ENCODE data around the gene TANGO6.
"Not testable (repeated sequence)": the region's sequence is repeated elsewhere in the genome, so short reads cannot be mapped to it uniquely, and the experiment has no call there.

The TANGO6 gene

DNA sequence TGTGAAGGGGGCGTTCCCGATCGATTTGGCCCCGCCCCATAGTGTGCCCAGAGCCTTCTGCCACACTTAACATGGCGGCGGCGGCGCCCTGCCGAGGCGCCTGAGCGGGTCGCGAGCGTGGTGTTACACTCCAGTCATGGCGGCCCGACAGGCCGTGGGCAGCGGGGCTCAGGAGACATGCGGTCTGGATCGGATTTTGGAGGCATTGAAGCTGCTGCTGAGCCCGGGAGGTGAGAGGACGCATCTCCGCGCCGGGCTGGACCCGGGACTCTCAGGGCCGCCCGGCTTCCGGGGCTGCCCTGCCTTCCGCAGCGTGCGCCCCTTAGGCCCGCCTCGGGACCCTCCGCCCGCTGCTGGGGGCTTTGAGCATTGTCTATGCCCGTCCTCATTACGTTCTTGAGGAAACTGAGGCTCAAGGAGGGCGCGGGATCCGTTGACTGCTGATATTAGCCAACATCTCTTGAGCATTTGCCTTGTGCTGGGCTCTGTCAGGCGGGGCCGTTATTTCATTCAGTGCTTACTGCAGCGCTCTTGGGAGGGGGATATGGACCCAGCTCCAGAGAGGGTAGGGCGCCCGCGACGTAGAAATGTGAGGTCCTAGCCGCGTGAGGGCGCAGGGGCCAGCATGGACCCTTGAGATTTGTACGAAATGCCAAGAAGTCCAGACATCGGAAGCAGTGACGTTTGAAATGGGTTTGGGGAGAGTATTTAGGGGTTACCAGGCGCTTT lies at the start of gene TANGO6:
TANGO6 (plus strand) TSS at position 50 of the 729 bp plus-strand sequence; CDS start at position 137, 87 bp downstream.
- peak; percentile 85 for DNase-seq (ENCODE audit: low spot score)

DNA sequence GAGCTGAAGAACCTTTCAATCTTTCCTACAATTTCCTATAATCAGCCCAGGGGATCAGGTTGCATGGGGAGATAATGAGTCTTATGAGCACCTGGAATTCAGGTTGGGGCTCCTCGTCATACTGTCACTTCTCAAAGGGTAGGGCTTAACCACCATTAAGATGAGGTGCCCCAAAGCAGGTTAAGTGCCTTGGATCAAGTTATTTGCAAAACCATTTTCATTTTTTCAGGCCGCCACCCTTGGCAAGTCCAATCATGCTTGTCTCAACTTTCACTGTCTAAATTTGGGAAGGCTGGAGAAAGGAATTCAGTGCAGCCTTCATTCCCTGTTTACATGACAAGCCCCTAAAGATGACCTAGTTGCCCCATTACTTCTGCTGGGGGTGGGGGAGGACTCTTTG lies 44.9 kb upstream of the TANGO6 start:
- DNase-seq (ENCODE audit: low spot score): no peak

DNA sequence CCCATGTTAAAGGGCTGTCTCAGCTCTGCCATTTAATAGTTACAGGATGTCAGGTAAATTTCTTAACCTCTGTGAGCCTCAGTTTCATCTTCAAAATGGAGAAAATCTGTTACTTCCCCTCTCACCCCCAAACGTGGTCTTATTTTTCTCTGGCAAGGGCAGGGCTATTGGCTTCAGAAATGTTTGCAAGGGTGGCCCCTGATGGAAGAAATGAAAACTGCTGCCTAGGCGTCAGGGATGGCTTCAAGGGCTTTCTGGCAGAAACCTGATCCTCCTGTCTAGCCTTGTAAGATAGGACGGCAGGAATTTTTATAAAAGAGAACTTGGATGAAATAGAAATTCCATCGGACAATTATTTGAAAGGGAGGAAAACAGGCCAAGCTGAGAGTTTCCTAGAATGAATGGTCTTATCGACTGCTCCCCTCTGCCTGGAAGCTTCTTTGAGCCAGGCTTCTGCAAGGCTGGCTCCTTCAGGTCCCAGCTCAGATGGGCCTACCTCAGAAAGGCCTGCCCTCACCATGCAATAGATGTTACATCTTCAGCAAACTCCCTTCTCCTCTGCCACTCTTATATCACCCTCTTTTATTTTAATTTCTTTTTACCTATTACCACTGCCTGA lies 43.0 kb upstream of the TANGO6 start:
- DNase-seq (ENCODE audit: low spot score): peak; percentile 64

DNA sequence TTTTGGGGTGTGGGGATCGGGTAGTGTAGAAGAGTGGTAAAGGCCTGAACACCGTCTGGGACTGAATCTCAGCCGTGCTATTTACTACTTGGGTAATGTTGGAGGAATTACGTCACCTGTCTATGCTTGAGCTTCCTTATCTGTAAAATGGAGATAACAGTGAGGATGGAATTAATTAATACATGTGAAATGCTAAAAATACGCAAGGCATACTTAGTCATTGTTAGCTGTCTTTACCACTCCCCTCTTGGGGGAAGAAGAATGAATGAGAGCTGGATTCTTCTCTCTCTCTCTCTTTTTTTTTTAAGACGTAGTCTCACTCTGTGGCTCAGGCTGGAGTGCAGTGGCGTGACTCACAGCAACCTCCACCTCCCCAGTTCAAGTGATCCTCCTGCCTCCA lies 41.1 kb upstream of the TANGO6 start:
- no peak for DNase-seq (ENCODE audit: low spot score)

DNA sequence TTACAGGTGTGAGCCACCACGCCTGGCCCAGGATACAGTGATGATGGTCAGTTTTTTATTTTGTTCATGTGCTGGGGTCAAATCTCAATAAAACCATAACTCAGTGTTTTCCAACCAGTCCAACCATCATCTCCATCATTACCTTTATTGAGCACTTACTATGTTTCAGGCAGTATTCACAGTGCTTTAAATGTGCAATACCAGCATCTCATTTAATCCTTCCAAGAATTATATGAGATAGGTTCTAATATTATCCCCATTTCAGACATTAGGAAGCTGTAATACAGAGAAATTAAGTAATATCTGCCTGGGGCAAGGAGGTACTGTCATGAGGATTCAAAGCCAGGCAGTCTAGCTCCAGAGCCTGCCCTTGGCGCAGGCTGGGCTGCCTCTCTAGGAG lies 36.9 kb upstream of the TANGO6 start:
- no peak for DNase-seq (ENCODE audit: low spot score)

DNA sequence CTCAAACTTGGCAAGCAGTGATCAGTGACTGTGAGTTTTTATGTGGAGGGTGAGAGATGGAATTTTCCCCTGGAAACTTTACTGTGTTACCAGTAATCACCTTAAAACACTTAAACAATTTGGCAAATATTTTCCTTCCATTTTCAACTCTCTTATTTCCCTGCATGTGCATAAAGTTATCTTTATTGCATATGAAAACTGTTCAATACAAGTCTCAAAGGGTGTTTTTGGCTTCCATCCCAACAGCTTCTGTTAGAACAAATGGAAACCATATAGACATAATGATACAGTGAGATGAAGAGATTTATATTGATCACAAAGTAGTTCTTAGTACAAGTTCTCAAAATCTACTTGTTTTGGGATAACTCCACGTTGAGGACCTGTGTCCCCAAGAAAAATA lies 36.4 kb upstream of the TANGO6 start:
- no peak for DNase-seq (ENCODE audit: low spot score)

DNA sequence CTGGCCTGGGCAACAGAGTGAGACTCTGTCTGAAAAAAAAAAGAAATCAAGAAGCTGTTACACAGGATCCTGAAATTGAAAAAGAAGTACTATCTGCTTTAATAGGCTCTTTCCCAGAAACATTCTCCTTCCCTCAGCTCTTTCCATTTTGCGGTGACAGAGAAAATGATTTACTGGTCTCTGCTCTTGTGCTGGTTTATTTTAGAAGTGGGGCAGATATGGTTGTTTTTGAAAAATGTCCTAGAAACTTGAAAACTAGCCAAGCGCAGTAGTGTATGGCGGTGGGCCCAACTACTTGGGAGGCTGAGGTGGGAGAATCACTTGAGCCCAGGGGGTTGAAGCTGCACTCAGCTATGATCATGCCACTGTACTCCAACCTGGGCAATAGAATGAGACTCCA lies 28.8 kb upstream of the TANGO6 start:
- DNase-seq (ENCODE audit: low spot score): no peak

DNA sequence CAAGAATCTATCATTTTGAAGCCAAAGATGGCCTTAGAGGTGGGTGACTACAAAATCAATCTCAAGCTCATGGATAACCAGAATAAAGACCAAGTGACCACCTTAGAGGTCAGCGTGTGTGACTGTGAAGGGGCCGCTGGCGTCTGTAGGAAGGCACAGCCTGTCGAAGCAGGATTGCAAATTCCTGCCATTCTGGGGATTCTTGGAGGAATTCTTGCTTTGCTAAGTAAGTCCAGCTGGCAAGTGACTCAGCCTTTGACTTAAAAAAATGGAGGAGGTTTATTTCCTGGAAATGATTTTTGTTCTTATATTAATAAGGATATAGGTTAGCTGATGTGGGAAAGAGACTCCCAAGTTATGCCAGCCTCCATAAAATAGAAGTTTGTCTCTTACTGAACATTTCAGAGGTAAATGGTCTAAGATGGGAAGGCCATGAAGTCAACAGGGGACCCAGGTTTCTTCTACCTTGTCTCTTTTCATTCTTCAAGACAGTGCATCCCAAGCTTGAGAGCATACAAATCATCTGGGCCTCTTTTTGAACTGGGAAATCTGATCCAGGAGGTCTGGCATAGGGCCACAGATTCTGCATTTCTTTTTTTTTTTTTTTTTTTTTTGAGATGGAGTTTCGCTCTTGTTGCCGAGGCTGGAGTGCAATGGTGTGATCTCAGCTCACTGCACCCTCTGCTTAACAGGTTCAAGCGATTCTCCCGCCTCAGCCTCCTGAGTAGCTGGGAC lies 19.8 kb upstream of the TANGO6 start:
- peak; percentile 25 for DNase-seq (ENCODE audit: low spot score)

DNA sequence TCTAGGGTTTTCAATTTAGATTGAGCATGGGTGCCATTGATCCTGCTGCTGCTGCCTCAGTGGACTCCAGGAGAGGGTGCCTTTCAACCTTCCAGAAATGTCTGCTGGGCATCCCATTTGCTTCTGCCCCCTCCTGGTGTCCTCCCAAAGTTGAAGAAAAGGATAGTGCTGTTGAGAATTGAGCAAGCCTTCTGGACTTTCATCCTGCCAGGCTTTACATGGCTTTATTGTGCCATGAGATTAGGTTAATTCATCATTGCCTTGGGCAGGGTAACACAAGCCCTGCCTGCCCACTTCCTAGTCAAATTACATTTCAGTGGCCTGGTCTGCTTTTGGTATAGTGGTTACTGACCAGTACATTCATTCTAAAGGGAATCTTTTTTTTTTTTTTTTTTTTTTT lies 17.9 kb upstream of the TANGO6 start:
- no peak for DNase-seq (ENCODE audit: low spot score)

DNA sequence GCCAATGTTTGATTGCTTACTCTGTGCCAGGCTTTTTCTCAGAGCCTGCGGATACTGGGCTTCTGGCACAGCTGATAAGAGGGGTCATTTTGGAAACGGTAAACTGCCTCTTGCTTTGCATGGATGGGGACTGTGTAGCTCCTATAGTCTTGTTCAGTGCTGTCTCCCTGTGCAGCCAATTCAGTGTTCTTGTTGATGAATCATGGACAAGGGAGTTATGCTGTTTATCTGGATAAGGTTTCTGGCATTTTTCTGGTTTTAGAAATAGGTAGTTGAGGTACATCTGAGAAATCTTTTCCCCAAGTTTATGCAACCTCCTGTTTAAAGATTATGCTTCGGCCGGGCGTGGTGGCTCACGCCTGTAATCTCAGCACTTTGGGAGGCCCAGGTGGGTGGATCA lies 16.7 kb upstream of the TANGO6 start:
- no peak for DNase-seq (ENCODE audit: low spot score)

DNA sequence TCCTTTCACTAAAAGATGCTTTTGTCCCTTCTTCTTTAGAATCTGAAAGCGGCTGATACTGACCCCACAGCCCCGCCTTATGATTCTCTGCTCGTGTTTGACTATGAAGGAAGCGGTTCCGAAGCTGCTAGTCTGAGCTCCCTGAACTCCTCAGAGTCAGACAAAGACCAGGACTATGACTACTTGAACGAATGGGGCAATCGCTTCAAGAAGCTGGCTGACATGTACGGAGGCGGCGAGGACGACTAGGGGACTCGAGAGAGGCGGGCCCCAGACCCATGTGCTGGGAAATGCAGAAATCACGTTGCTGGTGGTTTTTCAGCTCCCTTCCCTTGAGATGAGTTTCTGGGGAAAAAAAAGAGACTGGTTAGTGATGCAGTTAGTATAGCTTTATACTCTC lies 10.1 kb upstream of the TANGO6 start:
- DNase-seq (ENCODE audit: low spot score): no peak

DNA sequence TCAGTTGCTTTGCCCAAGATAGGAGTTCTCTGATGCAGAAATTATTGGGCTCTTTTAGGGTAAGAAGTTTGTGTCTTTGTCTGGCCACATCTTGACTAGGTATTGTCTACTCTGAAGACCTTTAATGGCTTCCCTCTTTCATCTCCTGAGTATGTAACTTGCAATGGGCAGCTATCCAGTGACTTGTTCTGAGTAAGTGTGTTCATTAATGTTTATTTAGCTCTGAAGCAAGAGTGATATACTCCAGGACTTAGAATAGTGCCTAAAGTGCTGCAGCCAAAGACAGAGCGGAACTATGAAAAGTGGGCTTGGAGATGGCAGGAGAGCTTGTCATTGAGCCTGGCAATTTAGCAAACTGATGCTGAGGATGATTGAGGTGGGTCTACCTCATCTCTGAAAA lies 8.8 kb upstream of the TANGO6 start:
- DNase-seq (ENCODE audit: low spot score): no peak

DNA sequence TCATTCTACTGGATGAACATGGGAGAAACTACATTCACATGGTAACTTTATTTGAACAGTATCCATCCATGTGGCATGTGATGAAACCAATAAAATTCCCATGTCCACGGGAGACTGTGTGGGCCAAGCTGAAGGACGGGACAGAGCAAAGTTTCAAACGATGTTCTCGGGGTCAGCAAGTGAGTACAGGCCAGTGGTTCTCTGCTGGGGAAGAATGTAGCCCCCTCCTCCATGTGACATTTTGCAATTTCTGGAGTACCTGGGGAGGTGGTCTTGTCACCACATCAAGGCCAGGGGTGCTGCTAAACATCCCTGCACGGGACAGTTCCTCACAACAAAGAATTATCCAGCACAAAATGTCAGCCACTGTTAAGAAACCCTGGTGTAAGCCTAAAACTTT lies 7.4 kb upstream of the TANGO6 start:
- no peak for DNase-seq (ENCODE audit: low spot score)

DNA sequence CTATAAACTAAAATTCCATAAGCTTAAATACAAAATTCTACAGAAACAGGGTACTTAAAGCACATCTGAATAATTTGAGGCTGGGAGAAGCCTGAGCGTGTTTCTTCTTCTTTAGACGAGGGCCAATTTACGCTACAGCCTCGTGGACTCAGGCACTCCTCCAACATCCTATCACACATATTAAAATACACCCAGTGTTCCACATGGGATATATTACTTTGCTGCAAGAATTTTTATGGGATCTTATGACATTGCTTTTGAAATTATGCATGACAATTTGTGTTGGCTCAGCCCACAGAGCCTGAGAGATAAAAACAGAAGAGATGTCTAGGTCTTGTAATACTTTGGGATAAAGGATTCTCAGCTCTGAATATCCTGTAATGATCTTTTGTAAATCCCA lies 3.5 kb upstream of the TANGO6 start:
- DNase-seq (ENCODE audit: low spot score): no peak

DNA sequence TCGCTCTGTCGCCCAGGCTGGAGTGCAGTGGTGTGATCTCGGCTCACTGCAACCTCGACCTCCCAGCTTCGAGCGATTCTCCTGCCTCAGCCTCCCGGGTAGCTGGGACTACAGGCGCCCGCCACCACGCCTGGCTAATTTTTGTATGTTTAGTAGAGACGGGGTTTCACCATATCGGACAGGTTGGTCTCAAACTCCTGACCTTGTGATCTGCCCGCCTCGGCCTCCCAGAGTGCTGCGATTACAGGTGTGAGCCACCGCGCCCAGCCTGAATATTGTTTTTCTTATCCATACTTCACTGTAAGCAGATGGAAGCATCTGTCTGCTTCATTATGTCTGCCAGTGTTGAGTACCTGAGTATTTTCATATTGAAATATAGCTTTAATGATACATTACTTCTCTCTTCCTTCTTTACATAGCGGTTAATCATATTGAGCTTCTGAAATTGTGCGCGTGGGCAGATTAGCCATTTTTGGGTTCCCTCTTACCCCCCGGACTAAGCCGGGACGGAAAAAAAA lies 308 bp upstream of the TANGO6 start:
- DNase-seq (ENCODE audit: low spot score): not testable (repeated sequence)

DNA sequence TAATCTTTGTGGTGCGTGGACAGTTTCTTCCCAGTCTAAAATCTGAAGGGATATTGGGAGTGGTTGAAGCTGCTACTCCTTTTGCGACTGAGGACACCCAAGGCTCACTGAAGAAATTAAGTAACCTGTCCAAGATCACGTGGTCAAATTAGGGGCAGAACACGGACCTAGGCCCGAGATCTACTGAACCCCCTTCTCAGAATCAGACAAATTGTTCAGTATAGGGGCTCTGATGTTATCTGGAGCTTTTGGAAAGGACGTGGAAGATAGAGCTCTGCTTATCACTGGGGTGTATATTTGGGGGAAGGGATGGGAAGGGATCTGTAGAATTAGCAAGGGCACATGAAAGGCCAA lies 857 bp downstream of the TANGO6 start:
- no peak for DNase-seq (ENCODE audit: low spot score)

DNA sequence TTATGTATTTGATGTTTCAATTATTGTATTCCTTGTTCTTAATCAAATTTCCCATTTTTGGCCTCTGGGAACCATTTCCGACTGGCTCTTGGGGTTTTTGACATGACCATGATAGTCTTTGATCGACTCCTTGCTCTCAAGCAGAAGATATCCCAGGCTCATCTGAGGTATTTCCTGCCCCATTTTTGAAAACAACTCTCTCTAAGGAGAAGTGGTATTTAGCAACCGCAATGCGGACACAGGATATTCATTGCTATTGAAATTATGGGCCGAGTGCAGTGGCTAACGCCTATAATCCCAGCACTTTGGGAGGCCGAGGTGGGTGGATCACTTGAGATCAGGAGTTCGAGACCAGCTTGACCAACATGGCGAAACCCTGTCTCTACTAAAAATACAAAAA lies 5.5 kb downstream of the TANGO6 start:
- DNase-seq (ENCODE audit: low spot score): no peak

DNA sequence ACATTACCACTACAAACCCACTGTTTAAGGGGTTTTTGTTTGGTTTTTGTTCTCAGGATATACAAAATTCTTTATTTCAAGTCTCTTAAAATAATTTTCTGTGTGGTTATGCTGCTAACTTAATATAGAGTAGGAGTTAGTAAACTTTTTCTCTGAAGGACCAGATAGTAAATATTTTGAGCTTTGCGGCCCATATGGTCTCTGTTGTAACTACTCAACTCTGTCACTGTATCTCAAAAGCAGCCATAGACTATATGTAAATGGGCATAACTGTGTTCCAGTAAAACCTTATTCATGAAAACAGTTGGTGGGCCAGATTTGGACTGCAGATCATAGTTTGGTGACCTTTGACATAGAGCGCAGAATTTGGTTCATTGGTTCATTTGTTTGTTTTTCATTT lies 7.2 kb downstream of the TANGO6 start:
- no peak for DNase-seq (ENCODE audit: low spot score)

DNA sequence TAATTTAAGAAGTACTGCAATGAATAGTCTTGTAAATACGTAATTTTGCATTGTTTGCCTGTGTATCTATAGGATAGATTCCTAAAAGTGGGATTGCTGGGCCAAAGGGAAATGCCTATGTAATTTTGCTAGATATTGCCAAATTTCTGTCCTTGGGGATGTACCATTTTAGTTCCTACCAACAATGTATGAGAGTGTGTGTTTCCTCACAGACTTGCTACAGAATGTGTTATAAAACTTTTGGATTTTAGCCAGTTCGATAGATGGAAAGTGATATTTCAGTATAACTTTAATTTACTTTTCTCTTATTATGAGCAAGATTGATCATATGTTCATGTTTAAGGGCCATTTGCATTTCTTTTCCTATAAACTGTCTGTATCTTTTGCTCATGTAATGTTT lies 8.3 kb downstream of the TANGO6 start:
- DNase-seq (ENCODE audit: low spot score): no peak

DNA sequence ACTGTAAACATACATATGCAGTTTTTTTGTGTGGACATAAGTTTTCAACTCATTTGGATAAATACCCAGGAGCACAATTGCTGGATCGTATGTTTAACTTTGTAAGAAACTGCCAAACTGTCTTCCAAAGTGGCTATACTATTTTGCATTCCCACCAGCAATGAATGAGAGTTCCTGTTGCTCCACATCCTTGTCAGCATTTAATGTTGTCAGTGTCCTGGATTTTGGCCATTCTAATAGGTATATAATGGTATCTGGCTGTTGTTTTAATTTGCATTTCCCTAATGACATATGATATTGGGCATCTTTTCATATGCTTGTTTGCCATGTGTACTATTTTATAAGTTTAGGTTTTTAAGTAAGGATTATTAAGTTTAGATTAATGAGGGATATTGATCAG lies 14.1 kb downstream of the TANGO6 start:
- no peak for DNase-seq (ENCODE audit: low spot score)

DNA sequence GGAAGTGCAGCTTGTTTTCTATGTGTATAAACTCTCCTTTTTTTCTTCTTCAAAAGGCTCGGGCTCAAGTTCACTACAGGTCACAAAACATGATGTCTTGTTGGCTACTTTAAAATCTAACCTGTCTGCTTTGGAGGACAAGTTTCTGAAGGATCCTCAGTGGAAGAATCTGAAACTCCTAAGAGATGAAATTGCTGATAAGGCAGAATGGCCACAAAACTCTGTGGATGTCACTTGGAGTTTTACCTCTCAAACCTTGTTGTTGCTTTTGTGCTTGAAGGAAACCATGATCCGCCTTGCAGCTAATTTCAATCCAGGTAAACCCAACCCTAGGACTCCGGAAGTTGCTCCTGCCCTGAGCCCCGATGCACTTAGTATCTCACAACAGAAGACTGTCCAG lies 16.5 kb downstream of the TANGO6 start:
- no peak for DNase-seq (ENCODE audit: low spot score)

DNA sequence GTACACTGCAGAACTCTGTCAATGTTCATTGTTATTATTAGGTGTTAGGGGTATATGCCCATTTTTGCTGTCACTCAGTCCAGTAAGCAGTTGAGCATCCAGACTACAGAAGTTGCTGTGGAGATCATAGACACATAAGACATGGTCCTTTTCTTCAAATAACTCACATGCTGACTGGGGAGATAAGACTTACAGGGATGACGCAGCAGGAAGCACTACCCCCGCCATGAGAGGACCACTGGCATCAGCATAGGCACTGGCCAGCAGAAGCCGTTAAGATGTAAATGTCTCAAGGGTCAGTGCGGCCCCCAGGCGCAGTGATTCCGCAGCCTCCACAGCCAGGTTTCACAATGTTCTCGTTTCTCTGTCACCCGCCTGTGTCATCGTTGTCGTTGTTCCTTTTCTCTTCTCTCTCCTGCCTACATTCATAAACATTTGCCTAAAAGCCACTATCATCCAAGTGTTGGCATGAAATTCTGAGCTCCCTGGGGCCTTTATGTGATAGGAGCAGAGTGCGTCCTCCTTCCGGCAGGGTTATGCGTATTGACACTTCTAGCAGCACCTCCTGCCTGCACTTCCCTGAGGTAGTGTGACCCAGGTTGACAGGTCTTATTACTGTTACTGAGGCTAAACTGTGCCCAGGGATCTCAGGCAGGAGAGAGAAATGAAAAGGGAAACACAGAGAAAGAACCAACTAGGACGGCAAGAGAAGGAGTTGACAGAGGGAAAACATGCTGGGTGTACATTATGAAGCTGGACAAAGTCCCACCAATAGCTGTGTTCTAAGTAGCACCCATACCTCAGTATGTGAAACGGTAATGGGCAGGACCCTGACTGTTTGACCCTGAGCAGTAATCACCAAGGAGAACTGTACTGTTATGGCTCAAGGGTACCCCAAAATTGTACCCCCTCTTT lies 17.9 kb downstream of the TANGO6 start:
- DNase-seq (ENCODE audit: low spot score): no peak

All from RKO (cell line).